HPDE6-E6E7 (cell line): ENCODE data around the gene INHBB.
"Not testable (repeated sequence)": the region's sequence is repeated elsewhere in the genome, so short reads cannot be mapped to it uniquely, and the experiment has no call there.

Source experiments
- DNase-seq: peaks from one replicate; pipeline ENCODE4 v3.0.0; 2011; ENCODE audit warnings: missing footprints; ENCODE audit errors: extremely low spot score

The INHBB gene

DNA sequence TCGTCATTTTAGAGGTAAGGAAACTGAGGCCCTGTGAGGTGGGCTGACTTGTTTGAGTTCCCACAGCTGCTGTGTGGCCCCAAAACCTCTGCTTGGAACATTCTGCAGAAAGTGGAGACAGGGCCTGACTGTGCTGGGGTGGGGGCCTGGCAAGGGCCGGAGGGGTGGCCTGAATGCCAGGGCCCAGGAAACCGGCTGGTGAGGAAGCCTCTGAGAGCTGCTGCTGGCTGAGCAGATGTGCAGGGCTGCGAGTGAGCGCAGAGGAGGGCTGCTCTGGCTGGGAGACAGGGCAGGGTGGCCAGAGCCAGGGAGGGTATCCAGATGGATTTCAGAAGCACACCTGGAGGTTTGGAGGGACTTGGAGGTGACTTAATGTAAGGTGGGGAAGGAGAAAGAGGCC, 29.9 kb upstream of the INHBB start:
- DNase-seq = no peak

DNA sequence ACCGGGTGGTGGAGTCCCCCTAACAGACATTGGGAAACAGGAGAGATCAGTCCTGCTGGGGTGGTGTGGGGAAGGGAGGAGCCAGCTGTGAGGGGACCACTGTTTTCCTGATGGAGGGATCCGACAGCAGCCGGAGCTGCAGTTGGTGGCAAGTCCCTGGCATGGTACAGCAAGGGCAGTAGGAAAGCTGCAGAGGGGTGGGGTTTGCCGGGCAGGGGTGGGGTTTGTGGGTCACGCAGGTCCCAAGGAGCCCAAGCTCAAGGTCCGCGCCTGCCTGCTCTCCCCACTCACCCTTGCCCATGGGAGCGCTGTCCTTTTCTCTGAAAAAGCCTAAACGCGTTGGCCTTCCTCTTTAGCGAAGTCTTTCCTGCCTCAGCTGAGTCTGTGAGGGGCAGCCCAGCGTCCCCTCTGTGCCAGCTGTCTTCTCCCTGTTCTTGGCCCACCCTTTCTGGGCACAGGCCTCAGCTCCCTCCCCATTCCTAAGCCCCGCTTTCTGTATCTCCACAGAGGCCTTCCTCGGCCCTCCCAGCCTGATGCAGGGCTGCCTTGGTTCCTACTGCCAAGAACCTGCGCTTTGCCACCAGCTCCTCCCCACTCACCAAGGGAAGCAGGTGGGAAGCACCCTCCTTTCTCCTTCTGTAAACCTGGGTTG, 29.3 kb upstream of the INHBB start:
- DNase-seq = no peak

DNA sequence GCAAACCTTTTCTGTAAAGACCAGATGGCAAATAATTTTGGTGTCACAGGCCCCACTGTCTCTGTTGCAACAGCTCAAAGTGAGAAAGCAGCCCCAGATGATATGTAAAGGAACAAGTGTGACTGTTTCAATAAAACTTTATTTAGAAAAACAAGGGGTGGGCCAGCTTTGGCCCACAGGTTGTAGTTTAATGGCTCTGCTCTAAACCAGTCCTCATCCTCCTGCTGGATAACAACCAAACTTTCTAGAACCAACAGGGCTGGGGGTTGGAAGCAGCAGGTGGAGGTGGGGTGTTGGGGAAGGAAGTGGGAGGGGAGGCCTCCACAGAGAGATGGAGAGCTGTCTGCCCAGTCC, 28.8 kb upstream of the INHBB start:
- DNase-seq = no peak

DNA sequence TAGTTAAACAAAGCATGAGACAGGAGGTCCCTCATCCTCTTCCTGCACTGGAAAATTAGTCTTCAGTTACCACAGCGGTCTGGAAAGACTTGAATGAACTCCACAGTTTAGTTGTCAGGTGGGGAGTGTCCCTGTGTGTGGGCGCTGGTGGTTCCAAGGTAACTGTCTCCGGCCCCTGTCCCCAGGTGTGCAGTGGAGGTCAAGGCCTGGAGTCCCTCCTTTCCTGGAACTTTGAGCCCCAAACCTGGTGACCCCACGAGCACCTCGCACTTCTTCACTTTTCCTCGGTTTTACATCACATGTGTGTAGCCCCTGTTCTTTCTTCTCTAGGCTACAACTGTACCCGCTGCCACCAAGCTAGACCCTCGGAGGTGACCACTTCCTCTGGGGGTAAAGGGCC, 28.0 kb upstream of the INHBB start:
- no peak for DNase-seq

DNA sequence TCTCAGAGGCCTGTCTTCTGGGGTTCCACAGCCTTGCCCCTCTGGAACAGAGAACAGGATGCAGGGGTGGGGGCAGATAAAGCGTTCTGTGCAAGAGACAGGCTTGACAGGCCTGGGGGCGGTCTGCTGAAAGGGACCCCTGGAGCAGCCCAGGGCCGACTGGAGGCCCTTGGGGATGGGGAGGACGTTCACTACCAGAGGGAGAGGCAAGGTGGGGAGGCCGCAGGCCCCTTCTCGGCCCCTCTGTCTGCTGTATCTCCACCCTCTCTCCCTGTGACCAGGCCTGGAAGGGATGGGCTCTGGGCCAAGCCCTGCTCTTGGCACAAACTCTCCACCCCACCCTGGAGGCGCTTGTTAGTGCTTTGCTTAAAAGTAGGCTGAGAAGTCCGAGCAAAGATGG, 27.3 kb upstream of the INHBB start:
- no peak for DNase-seq

DNA sequence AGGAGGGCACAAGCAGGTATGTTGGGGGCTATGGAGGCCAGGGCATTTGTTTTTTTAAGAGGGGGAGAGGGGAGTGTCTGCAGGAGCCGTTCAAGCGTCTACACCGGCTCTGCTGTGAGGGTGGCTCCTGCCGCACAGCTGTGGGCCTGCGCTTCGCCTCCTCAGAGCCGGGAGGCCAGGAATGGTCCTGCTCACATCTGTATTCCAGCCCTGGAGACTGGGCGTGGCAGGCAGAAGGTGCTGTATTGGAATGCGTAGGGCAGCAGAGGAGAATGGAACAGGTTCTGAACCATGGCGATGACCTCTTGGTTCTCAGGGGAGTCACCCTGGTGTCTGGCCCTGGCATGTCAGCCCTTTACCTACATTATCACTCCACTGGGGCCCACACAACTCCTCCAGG, 26.8 kb upstream of the INHBB start:
- DNase-seq = no peak

DNA sequence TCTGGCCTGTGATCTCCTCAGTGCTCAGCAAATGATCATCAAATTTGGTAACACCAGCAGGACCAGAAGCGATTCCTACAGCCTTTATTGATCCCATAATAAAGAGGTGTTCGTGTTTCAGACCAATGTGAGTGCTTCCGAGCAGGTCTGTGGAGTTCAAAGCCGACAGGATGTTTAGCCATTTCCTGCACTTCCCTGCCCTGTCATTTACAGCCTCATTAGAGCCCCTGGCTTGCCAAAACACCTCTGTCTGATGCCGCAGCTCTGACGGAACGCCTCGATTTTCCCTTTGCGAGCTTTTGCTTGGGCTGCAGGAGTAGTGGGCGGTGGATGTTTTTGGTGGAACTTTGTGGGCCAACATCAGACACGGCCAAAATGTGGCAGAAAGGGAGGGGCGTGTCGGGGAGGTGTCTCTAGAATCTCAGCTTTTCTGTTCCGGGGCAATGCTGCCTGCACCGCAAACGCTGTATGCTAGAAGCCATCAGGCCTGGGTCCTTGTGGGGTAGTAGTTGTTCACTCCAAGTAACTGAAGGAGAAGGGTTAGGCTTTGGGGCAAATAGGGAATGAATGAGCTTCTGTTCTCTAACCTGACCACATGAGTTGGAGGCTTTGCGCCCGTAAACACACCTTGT, 26.1 kb upstream of the INHBB start:
- DNase-seq = no peak

DNA sequence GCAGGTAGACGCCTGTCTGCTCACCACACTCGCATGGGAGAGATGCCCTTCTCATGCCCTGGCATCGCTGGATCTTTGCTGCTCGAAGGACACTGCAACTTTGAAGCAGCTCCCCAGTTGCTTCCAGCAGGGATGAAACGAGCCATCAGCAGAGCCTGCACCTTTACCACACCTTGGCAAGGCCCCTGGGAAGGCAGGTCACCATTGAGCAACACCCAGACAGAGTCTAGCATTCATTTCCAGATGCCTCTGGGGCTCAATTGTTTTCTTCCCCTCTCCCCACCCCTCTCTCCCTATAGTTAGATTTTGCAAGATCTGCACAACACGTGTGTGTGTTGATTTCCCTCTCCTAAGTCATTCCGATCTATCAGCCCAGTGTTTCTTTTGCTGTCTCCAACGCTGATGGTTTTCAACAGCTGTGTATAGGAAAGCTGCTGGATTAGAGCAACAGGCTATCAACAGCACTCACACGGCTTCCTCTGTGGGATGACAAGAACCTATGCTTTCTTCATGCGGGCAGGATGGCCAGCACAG, 25.6 kb upstream of the INHBB start:
- DNase-seq = peak; percentile 29

DNA sequence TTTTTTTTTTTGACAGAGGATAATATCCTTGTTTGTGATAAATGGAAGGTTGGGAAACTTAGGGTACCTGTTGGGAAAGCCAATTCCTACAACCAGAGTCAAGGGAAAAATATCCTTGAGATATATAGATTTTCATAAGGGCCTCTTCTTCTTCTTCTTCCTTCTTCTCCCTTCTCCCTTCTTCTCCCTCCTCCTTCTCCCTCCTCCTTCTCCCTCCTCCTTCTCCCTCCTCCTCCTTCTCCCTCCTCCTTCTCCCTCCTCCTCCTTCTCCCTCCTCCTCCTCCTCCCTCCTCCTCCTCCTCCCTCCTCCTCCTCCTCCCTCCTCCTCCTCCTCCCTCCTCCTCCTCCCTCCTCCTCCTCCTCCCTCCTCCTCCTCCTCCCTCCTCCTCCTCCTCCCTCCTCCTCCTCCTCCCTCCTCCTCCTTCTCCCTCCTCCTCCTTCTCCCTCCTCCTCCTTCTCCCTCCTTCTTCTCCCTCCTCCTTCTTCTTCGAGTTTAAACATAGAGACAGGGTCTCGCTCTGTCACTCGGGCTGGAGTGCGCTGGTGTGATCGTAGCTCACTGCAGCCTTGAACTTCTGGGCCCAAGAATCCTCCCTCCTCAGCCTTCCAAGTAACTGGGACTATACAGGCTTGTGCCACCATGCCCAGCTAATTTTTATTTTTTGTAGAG, 24.9 kb upstream of the INHBB start:
- not testable (repeated sequence) for DNase-seq

DNA sequence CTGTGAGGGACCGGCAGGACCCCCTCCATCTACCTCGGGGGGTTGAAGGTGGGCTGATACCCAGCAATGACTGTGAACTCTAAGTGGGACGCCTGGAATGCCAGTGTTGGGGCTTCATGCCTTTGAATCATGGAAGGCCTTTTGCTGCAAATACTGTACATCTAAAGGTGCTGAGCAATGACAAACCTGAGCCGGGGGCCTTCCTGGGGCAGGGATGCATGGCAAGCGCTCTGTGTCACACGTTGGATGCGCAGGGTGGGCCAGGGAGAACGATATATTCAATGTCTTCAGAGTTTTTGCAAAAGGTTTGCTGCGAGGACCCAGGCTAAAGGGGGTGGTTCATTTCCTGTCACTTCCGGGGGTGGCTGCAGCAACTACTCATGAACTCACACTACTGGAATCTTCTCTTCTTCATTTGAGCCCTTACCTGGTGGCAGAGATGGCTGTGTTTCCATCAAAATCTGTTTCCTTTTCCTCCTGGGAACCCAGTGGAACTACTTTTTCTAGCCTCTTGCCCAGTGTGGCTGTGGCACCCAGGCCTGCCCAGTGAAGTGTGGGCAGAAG, 24.1 kb upstream of the INHBB start:
- DNase-seq = no peak

DNA sequence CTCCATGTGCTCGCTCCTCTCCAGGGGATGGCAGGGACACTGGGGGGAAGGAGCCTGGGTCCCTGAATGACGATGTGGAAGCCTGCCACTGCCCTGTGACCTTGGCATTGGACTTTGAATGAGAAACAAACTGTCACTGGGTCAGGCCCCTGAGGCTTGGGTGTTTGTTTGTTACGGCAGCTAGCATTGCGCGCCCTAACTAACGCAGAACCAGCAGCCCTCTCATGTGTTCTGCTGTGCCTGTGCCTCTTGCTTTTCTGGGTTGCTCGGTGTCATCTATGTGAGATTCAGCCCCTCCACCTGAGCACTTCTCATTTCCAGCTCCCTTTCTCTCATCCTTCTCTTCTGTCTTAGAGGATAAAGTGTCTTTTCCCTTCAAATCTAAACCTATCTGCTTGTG, 23.6 kb upstream of the INHBB start:
- no peak for DNase-seq

DNA sequence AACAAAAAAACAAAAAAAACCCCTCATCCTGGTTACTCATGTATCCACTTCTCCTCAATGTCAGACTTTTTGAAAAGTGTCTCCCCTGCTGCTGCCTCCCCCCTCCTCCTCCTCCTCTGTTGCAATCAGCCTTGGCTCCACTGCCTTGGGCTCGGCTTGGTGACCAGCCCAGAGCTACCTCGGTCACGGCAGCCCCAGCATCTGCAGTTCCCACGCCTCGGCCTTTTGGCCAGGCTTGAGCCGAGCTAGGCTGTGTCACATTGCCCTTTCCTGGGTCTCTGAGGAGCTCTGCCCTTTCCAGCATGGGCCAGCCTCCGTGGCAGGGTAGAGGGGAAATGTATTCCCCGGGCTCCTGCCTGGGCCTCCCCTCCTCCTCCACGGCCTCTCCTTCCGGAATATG, 22.7 kb upstream of the INHBB start:
- no peak for DNase-seq

DNA sequence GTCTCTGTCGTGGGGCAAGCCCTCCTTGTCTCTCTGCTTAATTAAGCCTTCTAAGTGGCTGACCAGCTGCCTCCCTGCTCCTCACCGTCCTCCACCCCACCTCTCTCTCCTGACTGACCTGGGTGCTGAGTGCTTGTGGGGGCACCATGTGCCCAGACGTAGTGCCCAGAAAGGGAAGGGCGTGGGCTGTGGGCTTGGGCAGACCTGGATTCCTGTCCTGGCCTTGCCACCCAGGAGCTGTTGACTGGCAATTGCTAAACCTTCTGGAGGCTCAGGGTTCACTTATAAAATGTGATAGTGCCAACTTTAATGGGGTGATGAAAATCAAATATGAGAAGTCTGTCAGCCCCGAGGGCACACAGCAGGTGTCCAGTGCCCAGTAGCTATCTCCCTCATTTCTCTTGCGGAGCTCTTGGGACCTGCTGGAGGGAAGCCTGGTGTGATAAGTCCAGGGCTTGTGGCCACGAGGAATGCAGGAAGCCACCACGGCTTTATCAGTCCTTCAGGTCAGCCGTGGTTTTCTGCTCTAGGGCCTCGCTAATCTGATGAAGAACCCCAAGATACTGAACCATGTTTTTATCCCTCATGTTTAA, 22.0 kb upstream of the INHBB start:
- no peak for DNase-seq

DNA sequence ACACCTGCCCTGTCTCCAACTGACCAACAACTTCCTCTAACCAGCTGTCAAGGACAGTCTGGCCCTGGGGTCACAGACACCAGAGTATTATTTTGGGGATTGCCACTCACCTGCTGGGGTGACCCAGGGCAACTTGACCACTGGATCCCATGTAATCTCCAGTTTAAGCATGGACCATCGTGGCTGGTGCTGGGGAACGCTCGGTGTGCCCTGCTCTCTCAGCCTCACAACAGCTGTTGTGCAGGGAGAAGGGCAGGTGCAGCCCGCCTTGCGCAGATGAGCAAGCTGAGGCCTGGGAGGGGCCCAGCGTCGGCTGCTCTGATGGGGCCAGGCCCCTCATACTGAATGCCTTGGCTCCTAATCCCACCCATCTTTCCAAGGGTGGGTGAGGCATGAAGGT, 21.0 kb upstream of the INHBB start:
- DNase-seq = no peak

DNA sequence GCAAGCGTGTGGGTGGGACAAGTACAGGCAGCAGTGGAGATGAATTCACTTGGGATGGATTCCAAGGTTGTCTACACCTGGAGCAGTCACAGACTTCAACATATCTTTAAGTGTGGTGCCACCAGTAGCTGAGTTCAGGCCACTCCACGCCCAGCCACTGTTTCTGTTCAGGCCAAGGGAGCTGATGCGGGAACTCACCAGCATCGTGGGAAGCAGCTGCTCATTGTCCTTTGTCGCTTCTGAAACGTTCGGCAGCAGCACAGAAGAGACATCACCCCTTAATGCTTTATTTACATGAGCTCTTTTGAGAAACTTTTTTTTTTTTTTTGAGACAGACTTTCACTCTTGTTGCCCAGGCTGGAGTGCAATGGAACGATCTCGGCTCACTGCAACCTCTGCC, 19.9 kb upstream of the INHBB start:
- no peak for DNase-seq

DNA sequence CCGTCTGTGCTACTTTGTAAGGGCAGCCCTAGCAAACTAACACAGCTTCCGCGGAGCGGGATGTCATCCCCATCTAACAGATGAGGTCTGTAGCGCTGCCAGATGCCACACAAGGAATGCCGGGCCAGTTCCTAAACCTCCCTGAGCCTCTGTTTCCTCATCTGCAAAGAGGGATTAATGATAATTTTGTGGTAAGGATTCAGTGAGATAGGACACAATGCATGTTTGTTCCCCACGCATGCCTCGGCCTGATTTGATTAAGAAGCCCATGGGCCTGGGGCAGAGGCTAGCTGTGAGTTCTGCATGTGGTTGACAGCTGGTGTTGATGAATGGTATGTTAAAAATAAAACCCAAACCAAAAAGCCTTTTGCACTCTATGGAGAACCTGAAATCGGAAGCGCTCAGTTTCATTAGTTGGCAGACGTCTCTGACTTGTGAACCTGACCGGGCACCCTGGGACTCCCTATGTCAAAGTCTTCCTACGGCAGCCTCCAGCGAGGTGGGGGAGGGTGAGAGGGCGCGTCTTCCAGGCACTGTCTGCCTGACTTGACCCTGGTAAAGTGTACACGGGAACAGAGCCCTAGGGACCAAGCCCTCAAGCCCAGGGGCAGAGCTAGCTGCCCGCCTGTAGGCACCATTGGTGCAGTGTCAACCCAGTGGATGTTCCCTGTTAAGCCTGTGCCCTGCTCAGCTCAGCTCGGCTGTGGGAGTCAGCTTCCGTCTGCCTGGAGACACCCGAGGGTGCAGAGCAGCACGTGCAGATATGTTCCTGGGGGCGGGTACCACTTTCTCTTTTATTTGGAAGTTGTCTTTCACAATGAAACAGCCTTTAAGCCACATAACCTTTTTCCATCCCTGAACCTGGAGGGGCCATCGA, 14.8 kb upstream of the INHBB start:
- DNase-seq = no peak

DNA sequence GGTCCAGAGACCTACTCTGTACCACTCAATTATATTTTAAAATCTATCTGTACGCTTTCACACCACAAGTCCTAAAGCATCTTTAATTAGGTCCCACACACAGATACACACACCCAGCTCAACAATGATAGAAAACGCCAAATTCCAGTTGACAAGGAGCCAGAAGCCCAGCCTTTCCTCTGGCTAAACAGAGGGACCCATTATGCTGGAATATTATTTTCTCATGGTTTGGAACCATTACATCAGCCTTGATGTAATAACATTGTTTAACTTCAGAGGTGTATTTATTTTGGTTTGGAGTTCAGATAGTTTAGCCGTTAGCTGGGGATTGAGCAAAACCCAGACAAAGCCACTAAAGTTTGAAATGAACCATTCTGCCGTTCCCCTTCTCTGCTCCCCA, 14.0 kb upstream of the INHBB start:
- DNase-seq = no peak

DNA sequence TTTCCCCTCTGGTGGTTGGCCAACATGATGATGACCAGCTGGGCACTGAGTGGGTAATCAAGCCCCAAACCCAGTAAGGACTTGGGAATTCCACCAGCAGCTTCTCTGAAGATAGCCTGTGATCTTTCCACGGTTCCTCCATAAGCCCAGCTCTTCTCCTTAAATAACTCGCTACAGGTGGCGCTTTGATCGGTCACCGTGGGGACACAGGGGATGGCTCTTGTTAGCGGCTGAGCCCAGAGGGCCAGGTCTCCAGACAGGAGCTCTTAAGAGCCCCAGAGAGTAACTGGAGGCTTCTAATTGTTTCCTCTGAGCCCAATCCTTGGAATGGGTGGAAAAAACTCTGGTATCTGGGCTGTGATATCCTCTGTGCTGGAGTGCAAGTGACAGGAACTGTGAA, 13.6 kb upstream of the INHBB start:
- no peak for DNase-seq

DNA sequence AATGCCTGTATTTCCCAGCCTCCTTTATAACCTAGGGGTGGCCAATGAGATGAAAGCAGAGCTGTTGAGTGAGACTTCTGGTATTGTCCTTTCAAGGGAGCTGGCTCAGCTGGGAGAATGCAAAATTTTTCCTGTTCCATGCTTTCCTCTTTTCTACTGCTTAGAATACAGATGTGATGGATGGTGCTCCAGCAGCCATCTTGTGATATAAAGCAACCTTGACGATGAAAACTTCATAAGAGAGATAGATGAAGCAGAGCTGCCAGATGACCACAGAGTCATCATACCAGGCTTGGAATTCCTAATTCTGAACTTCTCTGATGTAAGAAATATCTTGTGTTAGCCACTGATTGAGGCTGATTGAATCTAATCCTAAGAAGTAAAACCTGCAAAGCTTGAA, 11.9 kb upstream of the INHBB start:
- DNase-seq = no peak

DNA sequence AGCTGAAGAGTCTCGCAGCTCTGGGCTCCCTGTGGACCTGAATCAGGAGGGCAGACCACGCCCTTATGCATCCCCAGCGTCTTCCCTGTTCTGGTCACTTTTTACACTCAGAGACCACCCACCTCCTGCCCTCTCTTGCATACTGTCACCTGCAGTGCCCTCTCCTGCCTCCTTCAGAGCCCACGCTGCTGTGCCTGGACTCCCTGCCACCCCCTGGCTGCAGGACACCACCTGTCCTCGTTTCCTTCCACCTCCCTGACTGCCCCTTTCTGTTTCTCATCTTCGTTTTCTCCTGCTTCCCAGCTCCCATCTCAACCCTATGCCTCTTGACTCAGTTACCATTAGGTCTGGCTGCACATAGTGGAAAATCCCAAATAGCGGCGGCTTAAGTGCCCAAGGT, 9.2 kb upstream of the INHBB start:
- no peak for DNase-seq

DNA sequence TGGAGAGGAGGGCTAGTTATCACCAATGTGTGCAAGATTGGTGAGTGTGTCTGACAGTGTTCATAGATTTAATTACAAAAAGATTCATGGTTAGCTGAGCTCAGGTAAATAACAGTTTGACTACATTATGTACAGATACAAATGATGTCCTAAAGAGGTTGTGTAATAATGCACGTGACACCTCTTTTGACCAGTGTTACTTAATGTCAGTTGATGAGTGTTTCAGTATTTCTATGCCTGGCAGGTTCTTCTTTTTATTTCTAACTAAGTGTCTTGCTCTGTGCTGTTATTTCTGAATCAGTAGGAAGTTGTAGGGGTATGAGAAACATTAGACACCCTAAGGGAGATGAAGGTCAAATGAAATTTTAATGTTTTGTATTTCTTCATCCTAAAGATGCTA, 7.9 kb upstream of the INHBB start:
- DNase-seq = no peak

DNA sequence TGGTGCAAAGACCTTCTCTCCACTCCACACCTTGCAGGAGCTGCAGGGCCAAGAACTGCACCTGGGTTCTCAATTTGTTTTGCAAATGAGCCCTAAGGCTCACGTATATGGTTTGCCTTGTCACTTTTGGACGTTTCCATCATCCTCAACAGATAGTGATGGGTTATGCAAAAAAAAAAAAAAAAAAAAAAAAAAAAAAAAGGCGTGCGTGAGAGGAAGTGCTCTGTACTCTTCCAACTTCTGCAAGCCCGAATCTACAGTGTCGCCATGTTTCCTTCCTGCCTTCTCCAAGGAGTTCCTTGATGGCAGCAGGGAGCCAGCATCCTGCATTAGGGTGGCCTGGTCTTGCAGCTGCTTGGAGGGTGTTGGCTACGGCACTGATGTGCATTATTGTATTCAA, 4.0 kb upstream of the INHBB start:
- DNase-seq = no peak
